ENCODE data around the gene SLC48A1.

The SLC48A1 gene

DNA sequence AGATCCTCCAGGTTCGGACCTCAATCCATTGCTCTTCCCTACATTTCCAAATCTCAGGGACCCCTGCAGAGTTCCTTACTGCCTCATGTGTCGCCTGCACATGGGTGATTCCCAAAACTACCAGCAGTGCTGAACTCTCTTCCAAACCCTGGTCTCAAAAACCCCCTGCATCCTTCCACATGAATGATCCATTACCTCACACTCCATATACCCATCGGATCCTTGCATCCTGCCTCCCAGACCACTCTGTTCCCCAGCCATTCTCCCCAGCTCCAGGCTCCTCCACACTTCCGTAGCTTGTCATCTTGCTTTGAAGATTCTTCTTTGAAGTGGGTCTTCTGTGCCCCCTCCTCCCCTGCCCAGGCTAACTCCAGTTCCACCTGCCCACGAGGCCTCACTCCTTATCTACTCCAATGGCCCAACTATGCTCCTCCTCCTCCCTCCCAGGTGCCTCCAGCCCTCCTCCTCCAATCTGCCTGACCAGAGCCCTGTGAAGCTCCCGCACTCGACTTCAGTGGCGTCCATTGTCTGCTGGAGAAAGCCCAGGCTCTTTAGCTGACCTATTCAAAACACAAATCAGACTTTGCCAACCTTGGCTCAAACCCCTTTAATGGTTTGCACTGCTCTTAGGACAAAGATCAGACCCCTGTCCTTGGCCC is 28.1 kb upstream of the SLC48A1 start:
- no peak for DNase-seq

DNA sequence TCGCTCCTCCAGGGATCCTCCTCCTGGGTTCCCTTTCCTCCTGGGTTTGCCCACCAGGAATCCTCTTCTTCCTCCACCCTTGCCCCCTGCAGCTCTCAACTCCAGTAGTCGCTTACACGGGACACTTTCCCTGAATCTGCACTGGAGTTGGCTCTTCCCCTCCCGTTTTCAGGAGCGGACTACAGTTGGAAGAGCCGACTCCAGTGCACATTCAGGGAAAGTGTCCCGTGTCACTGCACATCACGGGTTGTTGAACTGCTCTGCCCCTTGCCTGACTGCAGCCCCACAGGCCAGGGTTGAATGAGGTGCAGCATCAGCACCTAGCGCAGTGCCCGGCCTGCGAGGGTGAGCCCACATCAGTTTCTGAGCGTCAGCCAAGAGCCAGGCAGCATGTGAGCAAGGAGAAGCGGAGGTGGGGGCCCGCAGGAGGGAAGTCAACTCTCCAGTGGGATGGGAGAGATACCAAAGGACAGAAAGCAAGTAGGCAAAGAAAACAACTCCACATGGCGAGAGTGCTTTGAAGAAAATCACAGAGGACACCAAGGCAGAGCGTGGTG is 27.5 kb upstream of the SLC48A1 start:
- DNase-seq, result no peak

DNA sequence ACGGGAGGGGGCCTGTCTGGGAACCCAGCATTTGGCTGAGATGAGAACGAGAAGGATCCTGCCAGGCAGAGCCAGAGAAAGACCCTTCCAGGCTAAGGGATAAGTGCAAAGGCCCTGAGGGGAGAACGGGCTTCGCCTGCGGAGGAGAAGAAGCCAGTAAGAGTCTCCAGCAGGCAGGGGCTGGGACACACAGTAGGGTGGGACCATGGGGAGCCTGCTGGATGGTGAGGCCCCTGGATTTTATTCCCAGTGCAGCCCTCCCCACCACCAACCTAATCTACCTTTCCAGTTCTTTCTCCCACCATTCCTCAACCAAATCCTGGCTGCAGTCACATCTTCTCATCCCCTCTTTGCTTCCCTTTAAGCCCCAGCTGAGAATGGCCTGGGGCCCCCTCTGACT is 27.0 kb upstream of the SLC48A1 start:
- DNase-seq, result no peak

DNA sequence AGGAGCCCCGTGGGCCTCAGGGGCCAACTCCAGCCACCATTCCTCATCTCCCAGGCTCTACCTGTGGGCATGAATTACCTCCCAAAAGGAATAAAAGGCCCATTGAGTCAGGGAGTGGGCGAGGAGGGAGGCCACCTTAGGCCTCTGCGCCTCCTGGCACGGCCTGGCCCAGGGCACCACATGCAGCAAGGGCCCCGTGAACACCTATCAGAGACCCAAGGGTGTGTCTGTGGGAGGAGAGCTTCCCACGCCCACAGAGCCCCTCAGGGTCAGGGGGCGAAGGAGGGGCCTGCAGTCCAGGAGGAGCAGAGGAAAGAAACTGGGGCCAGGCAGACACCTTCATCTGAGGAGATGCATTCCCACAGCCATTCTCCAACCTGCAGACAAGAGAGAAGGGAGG is 26.5 kb upstream of the SLC48A1 start:
- DNase-seq, result no peak

DNA sequence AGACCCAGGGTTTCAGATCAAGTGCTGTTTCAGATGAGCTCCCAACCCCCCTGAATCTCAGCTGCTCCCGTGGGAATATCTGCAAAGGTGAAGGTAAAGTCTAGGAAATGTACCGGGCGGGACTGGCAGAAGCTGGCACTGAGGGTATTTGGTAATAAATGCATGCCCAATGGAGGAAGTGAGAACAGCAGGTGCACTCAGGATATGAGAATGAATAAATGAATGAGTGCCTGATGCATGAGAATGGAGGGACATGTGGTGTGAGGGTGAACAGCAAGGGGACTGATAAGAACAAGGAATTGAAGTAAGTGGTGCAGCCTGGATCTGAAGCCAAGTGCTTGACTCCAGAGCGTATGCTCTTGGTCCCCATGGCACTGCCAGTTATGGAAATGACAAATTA is 25.9 kb upstream of the SLC48A1 start:
- no peak for DNase-seq

DNA sequence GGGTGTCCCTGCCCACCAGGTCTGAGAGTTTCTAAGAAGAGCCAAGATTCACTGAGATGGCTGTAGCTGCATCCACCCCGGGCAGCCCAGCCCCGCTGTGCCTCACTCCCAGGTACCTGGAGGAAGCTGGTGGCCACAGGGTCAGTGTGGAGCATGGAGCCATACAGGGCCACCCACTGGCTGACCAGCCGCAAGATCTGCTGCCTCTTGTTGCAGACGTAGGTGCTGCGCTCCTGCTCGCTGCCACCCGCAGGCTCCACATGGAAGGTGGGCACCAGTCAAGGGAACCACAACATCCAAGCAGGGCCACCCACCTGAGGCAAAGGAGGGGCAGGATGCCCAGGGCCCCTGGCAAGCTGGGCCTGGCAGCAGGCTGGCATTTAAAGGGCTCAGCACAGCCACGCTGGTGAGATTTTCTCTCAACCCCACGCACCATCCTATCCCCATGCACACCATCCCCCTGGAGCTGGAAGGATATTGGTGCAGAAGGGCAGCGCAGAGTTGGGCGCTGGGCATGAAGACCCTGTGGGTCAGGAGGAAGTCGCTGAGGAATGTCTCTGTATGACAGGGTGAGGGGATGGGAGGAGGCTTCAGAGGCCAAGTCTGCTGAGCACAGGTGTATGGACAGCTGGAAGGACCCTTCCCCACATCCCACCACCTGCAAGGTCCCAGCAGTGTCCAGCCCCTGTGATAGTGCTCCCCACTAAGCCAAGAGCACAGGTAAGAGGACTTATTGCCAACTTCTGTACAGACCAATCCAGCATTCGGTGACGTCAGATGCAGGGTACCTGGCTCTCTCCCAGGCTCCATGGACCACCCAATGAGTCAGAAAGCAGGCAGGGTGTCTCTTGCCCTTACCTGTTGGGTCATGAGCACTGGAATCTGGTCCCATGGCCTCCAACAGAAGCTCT is 25.2 kb upstream of the SLC48A1 start:
- no peak for DNase-seq

DNA sequence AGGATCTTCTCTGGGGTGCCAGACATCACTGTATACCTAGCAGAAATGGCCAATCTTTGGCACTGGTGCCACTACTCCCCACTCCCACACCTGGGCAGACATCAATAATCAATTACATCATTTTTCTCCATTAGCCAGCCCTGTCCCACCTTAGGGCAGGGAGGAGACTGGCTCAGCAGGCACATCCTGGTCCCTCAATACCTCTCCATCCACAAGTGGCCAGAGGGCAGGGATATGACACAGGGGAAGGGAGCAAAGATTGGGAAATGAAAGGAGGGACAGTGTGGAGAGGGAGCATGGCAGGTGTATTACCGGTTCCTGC is 24.6 kb upstream of the SLC48A1 start:
- no peak for DNase-seq

DNA sequence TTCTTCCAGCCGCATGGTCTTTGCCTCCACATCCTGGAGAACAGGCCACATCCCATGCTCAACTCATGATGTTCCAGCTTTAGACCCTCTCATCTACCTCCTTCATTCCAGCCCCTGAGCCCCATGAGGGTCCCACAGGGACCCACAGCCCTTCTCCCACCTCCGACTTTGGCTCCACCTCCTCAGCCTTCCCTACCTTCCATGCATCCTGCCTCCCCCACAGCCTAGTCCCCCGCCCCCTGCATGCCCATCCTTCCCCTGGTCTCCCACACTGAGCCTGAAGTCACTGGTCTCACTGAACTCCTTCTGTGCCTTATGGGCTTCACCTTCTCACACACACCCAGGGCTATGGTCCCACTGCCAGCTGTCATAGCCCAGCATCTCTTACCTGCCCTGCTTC is 24.1 kb upstream of the SLC48A1 start:
- DNase-seq, result no peak

DNA sequence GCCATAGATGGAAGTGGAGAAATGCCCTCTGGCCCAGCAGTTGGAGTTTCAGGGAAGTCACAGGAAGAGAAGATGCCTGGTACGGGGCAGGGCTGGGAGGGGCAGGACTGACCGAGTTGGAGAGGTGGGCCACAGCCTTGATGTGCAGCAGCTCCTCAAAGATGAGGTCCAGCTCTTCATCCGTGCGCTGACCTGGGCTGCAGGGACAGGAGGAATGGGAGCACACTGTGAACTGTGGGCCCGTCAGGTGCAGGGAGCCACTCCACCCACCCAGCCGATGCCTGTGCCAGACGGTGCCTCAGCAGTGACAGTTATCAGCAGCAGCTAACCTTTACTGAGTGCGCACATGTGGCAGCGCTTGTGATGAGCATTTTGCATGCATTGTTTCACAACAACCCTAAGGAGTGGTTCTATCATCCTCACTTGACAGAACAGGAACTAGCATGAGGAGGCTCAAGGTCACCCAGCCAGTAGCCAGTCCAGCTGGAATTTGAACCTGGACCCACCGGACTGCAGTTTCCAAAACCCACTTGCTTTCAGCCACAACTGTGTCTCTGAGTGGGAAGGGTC is 22.7 kb upstream of the SLC48A1 start:
- DNase-seq, result no peak

DNA sequence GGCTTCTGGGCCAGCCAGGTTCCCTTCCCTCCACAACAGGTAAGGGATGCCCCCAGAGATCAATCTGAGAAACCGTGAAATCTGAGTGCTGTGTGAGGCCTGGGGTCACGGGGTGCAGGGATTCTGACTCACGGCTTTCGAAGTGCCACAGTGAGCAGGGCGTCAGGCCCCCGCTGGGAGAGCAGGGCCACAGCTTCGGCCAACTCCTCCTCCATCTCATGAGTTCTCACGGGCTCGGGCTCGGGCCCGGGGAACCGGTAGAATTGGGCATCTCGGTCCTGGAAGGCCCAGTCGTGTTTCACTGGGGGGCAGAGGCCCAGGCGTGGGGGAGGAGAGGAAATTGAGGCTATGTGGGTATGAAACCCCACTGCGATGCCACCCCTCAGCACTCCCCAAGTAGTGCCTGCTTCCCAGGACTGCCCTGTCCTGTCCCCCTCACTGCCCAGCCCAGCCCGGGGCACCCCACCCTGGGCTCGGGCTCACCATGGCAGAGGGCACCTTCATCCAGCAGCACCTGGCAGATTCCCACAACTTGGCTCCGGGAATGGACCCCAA is 22.0 kb upstream of the SLC48A1 start:
- DNase-seq, result no peak

DNA sequence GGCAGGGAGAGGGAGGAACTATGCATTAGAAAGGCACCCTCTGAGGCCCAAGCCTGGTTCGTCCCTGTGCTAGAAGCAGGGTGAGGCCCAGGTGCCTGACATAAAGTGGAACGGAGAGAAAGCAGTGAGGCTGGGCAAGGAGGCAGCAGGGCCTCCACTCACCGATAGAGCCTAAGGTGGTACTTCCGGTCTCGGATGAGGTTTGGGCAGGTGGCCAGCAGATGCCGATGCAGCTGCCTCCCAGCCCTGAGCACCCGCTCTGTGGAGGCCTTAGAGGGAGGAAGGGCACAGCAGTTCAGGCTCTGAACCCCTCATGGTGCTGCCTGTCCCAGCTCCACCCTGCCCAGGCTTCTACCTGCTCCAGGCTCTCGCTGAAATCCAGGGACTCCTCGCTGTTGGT is 21.5 kb upstream of the SLC48A1 start:
- DNase-seq, result no peak

DNA sequence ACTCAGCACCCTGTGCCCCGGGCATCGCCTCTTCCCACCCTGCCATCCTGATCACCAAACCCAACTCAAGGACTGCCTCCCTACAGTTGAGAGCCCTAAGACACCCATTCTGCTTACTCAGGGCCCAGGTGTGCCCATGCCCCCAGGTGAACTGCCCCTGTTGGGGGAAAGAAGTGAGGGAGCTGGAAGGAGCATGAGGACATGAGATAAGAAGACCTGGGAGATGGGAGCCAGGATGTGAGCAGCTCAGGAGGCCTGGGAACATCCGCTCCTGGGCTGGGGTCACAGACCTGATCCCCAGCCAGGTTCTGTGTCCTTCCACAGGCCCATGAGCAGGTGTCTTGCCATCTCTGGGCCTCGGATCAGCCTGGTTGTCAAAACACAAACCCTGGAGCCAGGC is 20.9 kb upstream of the SLC48A1 start:
- no peak for DNase-seq

DNA sequence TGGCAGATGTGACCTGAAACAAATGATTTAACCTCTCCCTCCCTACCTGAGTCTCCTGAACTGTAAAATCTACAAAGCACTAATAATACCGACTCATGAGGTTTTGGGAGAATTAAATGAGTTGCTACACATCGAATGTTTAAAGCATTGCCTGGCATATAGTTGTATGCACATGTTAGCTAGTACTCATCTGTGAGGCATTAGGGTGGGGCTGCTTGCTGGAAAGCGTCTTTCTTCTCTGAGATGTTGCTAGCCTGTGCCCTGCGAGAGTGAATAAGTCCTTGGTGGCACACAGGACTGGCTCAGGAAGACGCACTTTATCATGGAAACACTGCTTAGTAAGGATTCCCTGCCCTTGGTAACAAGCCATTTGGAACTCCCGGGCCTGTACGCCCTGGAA is 20.5 kb upstream of the SLC48A1 start:
- DNase-seq, result no peak

DNA sequence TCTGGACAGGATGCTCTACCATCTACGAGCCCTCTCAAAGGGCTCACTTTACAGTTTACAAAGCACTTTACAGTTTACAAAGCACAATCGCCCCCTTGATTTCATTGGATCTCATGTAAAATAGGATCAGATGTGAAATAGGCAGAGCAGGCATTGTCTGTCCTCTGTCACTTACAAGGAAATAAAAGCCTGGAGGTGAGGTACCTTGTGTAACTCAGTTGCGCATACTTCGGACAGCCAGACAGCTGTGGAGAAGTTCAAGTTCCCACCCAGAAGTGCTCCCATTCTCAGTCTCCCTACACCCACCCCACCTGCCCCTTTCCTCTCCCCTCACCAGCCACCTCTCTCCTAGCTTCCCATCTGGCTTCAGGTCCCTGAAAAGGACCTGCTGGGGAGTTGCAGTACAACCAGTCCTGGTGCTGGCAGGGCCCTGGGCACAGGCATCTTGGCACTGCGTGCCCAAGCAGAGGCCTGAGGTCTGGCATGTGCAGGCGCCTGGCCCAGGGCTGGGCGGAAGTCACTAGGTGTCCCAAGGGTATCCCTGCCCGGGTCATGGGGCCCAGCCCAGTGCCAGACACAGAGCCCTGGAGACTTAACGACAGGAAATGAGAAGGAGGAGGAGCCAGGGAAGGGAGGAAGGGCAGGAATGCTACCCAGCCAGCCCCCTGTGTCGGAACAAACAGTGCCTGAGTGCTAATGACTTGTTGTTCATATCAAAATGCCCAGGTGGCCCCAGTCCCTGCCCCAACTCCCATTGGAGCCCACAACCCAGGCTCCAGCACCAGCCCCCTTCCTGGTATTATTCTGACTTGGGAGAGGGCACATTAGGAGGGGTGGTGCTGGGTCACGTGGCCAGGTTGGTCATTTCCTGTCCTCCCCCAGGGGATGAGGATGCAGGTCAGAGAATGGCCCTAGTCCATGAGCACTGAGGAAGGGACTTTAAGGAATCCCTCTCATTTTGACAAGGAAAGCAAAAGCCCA is 19.7 kb upstream of the SLC48A1 start:
- no peak for DNase-seq

DNA sequence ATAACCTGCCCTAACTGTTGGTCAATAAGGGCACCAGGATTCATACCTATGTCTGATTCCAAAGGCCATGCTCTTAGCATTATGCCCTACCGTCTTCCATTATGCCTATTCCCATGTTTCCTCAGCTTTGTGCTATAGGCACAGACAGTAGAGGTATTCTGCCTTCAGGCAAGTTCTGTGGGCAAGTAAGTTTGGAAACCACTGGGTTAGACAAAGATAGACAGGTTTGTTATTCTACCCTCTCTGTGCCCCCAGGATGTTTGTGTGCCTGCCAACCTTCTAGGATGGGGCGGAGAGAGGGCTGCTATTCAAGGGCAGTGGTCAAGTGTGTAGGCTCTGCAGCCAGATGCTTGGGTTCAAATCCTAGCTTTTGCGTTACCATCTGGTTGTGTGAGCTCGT is 18.9 kb upstream of the SLC48A1 start:
- DNase-seq, result no peak

DNA sequence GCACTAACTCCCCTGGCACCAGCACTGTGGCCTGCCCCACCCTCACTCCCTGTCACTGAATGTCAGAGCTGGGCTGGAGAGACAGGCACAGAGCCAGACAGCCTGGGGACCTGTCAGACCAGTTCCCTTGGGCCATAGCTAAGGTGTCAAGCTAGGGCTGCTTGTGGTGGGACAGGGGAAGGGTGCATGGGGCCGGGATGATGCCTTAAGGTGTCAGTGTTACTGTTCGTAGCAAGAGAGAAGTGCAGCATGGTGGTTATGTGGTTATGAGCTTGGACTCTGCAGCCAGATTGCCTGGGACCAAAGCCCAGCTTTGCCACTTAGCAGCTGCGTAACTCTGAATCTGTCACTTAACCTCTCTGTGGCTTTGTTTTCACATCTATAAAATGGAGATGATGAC is 18.2 kb upstream of the SLC48A1 start:
- no peak for DNase-seq

DNA sequence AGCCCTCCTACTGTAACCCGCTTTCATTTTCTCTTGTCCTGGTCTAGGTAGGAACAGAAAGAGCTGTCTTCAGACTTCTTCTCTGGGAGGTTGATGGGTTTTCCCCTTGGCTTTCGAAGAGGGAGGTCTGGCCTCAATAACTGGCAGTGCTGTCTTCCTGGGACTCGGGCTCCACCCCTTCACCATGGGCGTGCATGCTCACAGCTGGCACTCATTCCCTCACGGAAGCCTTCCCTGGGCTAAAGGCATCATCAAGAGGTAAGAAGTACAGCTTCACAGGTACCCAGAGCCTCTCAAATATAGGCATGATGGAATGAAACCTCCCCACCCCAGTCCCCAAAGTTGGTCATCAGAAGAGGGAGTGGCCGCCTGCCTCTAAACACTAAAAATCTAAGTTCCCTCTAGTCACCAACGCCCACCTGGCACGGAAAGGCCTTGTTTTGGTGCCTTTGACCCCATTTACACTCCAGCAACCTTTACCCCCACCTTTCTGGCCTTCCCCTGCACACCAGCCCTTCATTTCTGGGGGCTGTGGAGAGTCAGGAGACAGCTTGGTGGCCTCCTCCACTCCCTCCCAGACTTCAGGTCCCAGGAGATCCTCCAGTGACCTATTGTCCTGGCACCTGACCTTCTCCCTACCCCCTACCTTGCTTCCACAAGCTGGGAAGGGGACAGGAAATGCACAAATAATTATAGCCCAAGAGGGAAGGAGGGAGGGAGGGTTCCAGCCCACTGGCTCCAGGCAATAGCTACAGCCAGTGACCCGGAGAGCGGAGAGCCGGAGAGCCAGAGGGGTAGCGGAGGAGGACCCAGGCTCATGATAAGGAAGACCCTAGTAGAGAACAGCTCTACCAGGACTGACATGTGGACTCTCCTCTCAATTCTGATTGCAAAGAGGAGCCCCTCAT is 17.1 kb upstream of the SLC48A1 start:
- no peak for DNase-seq

DNA sequence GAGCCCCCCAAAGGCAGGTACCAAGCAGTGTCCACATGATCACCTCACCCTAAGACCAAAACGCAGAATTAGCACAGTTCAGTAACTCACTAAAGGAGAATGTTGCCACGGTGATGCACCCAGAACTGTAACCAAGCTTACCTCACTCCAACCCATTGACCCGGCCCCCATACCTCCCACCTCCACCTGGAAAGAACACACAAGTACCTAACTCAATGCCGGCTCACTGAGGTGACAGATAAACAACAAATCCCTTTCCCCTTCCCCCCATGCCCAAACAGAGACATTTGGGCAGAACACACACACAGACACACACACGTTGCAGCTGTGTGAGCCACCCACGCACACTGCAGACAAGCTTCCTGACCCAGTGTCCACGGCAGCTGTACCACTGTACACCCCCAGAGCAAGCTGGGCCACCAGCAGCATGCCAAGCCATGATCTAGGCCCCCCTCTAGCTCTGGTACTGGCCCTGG is 15.6 kb upstream of the SLC48A1 start:
- DNase-seq, result no peak

DNA sequence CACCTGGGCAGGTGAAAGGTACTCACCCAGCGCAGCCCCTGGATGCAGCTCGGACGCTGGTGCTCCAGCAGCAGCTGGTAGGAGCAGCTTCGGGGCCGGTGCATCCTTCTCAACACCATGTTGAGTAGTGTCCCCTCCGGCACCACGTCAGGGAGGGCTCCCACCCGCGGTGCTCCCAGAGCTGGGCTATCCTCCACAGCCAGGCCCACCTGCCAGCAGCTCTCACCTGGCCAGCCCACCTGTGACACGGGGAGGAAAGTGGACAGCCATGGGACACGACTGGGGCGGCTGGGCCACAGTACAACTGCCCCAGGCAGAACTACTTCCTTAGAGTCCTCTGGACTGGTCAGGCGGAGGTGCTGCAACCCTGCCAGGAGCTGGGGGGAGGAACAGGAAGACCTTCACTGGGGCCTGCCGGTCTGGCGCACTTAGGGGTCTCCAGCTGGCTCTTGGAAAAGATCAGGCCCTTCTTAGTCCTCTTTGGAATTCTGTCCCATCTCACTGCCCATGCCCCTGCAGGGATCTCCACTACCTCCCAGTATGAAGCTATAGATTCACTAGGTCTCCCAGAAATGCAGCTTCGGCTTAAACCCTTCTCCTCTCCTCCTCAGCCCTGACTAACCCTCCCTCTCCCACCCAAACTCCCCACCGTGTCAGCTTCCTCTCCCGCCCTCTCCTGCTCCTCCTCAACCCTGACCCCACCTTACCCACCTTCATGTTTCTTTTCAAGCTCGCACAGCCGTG is 15.0 kb upstream of the SLC48A1 start:
- DNase-seq, result no peak

DNA sequence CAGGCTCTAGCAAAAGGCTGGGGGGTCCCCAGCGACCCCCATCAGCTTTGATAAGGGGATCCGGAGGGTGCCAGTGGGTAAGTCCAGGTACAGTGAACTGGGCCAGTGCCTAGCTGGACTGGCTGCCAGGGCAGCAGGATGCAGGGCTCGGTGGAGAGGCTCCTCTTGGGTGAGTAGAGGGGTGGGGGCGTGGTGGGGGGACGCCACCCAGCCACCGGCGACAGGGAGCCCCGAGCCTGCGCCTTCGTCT is 14.5 kb upstream of the SLC48A1 start:
- no peak for DNase-seq
